PC-3 (cell line): ENCODE results near the gene SHLD1. TPM values are rescaled to one million over a fixed set of nuclear protein-coding genes. Genes with fewer than 3 reads are reported as not detected.

Experiments used
- ATAC-seq: fragments of 200-7000 bp; cut with Tn5 transposase; 2 replicates; pipeline ENCODE4 v1.9.1; 2020; ENCODE audit warnings: mild to moderate bottlenecking, moderate library complexity
- BruUV-seq: library from RNA; stranded (reverse); fragments of 400-500 nt; replicated peaks from 2 replicates; lab custom pipeline; 2021; lab: Mats Ljungman, UMichigan
- CTCF ChIA-PET: fragments of 300-600 bp; sonication (Branson Sonifier 250); formaldehyde crosslinking; loops from one replicate; lab custom pipeline; 2022; ENCODE audit warnings: antibody characterized with exemption; lab: Charles Lee
- POLR2A ChIA-PET: fragments of 300-600 bp; sonication (Branson Sonifier 250); formaldehyde crosslinking; loops from one replicate; lab custom pipeline; 2022; ENCODE audit warnings: antibody characterized with exemption; ENCODE audit not compliant: unreplicated experiment; lab: Charles Lee
- DNase-seq: peaks from one replicate; pipeline ENCODE4 v3.0.0-alpha.2; 2015
- H2AFZ ChIP-seq: fragments of 300-600 bp; sonication (generic); 2 replicates; pipeline ENCODE4 v1.6.0; 2016; ENCODE audit warnings: antibody characterized with exemption, low read length
- H3F3A ChIP-seq: fragments of 300-600 bp; sonication (generic); one replicate; pipeline ENCODE4 v1.6.0; 2017; ENCODE audit warnings: antibody characterized with exemption, low read length, control low read depth, mild to moderate bottlenecking; ENCODE audit not compliant: unreplicated experiment
- H3K27ac ChIP-seq: fragments of 300-600 bp; sonication (generic); 2 replicates; pipeline ENCODE4 v1.5.1; 2016; ENCODE audit warnings: mild to moderate bottlenecking, low read length
- H3K27me3 ChIP-seq: fragments of 300-600 bp; sonication (generic); 2 replicates; pipeline ENCODE4 v1.6.1; 2016; ENCODE audit warnings: low read length, mixed read lengths
- H3K36me3 ChIP-seq: fragments of 300-600 bp; sonication (generic); 2 replicates; pipeline ENCODE4 v1.6.1; 2016; ENCODE audit warnings: low read depth, mixed run types, low read length, mixed read lengths
- H3K4me1 ChIP-seq: fragments of 300-600 bp; sonication (generic); 2 replicates; pipeline ENCODE4 v1.5.1; 2016; ENCODE audit warnings: low read length; ENCODE audit not compliant: insufficient read depth
- H3K4me2 ChIP-seq: fragments of 300-600 bp; sonication (generic); 2 replicates; pipeline ENCODE4 v1.6.0; 2016; ENCODE audit warnings: low read length
- H3K4me3 ChIP-seq: fragments of 300-600 bp; sonication (generic); 2 replicates; pipeline ENCODE4 v1.5.1; 2016; ENCODE audit warnings: mild to moderate bottlenecking, low read length, mixed read lengths
- H3K79me2 ChIP-seq: fragments of 300-600 bp; sonication (generic); 2 replicates; pipeline ENCODE4 v1.6.1; 2017; ENCODE audit warnings: low read length, mixed read lengths
- H3K9ac ChIP-seq: fragments of 300-600 bp; sonication (generic); 2 replicates; pipeline ENCODE4 v1.6.0; 2016; ENCODE audit warnings: mild to moderate bottlenecking, low read length
- H3K9me2 ChIP-seq: fragments of 300-600 bp; sonication (generic); replicated peaks from 2 replicates; pipeline ENCODE4 v1.6.1; 2016; ENCODE audit warnings: mixed run types, low read length, mixed read lengths
- H3K9me3 ChIP-seq: fragments of 300-600 bp; sonication (generic); 2 replicates; pipeline ENCODE4 v1.6.1; 2016; ENCODE audit warnings: low read length, mixed read lengths
- H4K20me1 ChIP-seq: fragments of 300-600 bp; sonication (generic); 2 replicates; pipeline ENCODE4 v1.6.1; 2016; ENCODE audit warnings: low read length, mixed read lengths
- EZH2 ChIP-seq: fragments of 300-600 bp; sonication (generic); IDR thresholded peaks from one replicate; pipeline ENCODE4 v1.6.1; 2017; ENCODE audit warnings: antibody characterized with exemption, mild to moderate bottlenecking, low read length; ENCODE audit not compliant: unreplicated experiment
- EZH2phosphoT487 ChIP-seq: fragments of 300-600 bp; sonication (generic); IDR thresholded peaks from 2 replicates; pipeline ENCODE4 v1.6.1; 2018; ENCODE audit warnings: mild to moderate bottlenecking, antibody characterized with exemption, low read length, borderline replicate concordance
- intact Hi-C: fragments of 100-400 bp; cut with micrococcal nuclease; formaldehyde crosslinking; loops from 2 replicates; pipeline ENCODE4 v1.9.0; 2023
- total RNA-seq: library from RNA; depleted of rRNA; stranded (reverse); fragments of >200 nt; gene quantifications from 2 replicates; pipeline ENCODE4 v1.2.3, GENCODE V29; 2014
- TF ChIP-seq, protein P1 (sequence below): fragments of 300-600 bp; sonication (generic); conservative IDR thresholded peaks from 2 replicates; pipeline ENCODE4 v1.5.1; 2017; ENCODE audit warnings: antibody characterized with exemption, low read depth, mild to moderate bottlenecking, low read length

SHLD1 gene
- total RNA-seq, 1 experiment from 2014 or later, result 3.4 TPM

DNA sequence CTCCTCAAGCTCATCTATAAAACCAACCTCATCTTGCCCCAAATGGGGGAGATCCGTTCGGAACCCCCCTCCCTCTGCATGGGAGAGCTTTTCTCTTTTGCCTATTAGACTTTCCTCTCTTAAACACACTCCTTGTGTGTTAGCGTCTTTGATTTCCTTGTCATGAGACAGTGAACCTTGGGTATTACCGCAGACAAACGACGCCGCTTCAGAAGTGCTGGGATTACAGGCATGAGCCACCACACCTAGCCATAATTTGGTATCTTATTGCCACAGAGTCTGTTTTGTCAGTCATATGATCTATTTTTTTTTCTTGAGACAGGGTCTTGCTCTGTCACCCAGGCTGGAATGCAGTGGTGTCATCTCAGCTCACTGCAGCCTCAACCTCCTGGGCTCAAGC is 3.6 kb downstream of the SHLD1 start:
- ATAC-seq (no peak), DNase-seq (no peak)
- TF ChIP-seq EZH2, result no peak
- TF ChIP-seq, protein P1, sequence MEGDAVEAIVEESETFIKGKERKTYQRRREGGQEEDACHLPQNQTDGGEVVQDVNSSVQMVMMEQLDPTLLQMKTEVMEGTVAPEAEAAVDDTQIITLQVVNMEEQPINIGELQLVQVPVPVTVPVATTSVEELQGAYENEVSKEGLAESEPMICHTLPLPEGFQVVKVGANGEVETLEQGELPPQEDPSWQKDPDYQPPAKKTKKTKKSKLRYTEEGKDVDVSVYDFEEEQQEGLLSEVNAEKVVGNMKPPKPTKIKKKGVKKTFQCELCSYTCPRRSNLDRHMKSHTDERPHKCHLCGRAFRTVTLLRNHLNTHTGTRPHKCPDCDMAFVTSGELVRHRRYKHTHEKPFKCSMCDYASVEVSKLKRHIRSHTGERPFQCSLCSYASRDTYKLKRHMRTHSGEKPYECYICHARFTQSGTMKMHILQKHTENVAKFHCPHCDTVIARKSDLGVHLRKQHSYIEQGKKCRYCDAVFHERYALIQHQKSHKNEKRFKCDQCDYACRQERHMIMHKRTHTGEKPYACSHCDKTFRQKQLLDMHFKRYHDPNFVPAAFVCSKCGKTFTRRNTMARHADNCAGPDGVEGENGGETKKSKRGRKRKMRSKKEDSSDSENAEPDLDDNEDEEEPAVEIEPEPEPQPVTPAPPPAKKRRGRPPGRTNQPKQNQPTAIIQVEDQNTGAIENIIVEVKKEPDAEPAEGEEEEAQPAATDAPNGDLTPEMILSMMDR, result no peak
- TF ChIP-seq EZH2phosphoT487, result no peak
- no peaks in the 10 kb centered on the region for H3K9me2 ChIP-seq
- peaks cover 12% of the 10 kb centered on the region for H3K4me1 ChIP-seq
- H3K9me3 ChIP-seq, result no peaks in the 10 kb centered on the region; the same call in 1 of the 2 replicates
- 0 out of 2 replicates have a peak, but pooled peaks cover 4% of the 10 kb centered on the region for H3K79me2 ChIP-seq
- no peaks in the 10 kb centered on the region for H4K20me1 ChIP-seq
- ChIA-PET CTCF (no interaction called here), POLR2A (no interaction called here)
- H3K27ac ChIP-seq, result no peak overlapping the region
- H3K36me3 ChIP-seq, result no peaks in the 10 kb centered on the region
- no peak overlapping the region for H3K4me2 ChIP-seq
- intact Hi-C loops, result no loop called here
- no peak overlapping the region for H3K9ac ChIP-seq
- no peak overlapping the region for H3K4me3 ChIP-seq
- H2AFZ ChIP-seq, result no peak overlapping the region
- no TSS peak for BruUV-seq
- H3F3A ChIP-seq, result no peaks in the 10 kb centered on the region
- no peaks in the 10 kb centered on the region for H3K27me3 ChIP-seq

DNA sequence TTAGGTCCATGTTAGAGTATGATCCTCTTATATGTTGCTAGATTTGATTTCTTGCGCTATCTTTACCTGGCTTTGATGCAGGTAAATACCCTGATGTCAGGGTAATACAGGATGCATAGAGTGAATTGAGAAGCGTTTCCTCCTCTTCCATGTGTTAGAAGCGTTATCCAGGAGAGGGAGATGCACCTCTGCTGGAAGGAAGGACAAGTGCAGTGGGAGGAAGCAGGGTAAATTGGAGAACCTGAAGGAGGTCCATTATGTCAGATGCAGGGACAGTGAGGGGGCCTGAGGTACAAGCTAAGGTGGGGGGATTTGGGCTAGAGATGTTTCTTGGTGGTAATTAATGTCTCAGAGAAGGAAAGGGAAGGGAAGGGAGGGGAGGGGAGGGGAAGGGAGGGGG is 7.7 kb downstream of the SHLD1 start:
- Histone ChIP-seq H3K4me2 (no peak overlapping the region), H3K9me2 (no peaks in the 10 kb centered on the region), H3K4me3 (no peak overlapping the region), H3K9ac (no peak overlapping the region), H3K4me1 (no peaks in the 10 kb centered on the region), H3K79me2 (no peaks in the 10 kb centered on the region), H3K36me3 (no peaks in the 10 kb centered on the region), H3F3A (no peaks in the 10 kb centered on the region), H3K27me3 (no peaks in the 10 kb centered on the region), H2AFZ (no peak overlapping the region), H4K20me1 (no peaks in the 10 kb centered on the region), H3K27ac (no peak overlapping the region), H3K9me3 (no peaks in the 10 kb centered on the region; the same call in 1 of the 2 replicates)
- ChIA-PET CTCF (no interaction called here), POLR2A (no interaction called here)
- no peak for ATAC-seq
- DNase-seq, result no peak
- BruUV-seq, result no TSS peak
- TF ChIP-seq, protein P1, result no peak
- TF ChIP-seq EZH2 (no peak), EZH2phosphoT487 (no peak)
- intact Hi-C loops, result no loop called here

DNA sequence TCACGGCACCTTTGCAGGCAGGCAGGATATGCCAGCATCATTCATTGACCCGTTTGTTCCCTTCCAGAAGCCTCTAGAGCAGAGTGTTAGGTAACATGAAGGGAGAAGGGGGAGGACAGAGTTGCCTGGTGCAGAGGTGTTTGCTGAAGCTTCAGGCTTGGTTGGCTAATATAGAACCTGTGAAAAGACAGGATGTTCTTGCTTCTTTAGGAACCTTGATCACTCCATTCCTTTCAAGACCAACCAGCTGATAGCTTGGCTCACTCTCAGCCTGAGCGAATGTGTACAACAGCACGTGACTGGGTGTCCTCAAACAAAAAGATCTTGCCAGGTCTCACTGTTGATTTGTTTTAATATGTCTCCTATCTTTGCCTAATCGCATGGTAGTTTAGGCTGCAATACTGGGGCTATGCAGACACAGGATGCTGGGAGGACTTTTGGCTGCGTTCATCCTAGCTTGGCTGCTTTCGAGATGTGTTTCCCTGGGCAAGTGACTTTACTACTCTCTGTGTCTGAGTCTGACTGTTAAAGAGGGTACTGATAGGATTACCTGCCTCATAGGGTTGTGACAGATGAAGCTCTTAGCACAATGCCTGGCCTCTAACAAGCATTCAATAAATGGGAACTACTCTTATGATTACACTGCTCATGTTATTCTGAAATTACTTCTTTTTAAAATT is 16.0 kb downstream of the SHLD1 start:
- Histone ChIP-seq H3K4me2 (no peak overlapping the region), H3K4me1 (0 out of 2 replicates have a peak, but pooled peaks cover 5% of the 10 kb centered on the region), H2AFZ (no peak overlapping the region), H3K9me2 (no peaks in the 10 kb centered on the region), H3K9me3 (no peaks in the 10 kb centered on the region), H3K27me3 (no peaks in the 10 kb centered on the region), H3K79me2 (no peaks in the 10 kb centered on the region), H4K20me1 (no peaks in the 10 kb centered on the region), H3K4me3 (no peak overlapping the region), H3F3A (no peaks in the 10 kb centered on the region), H3K36me3 (no peaks in the 10 kb centered on the region), H3K27ac (no peak overlapping the region), H3K9ac (no peak overlapping the region)
- ChIA-PET POLR2A (no interaction called here), CTCF (no interaction called here)
- no peak for DNase-seq
- TF ChIP-seq EZH2phosphoT487, result no peak
- no peak for TF ChIP-seq EZH2
- TF ChIP-seq, protein P1, result no peak
- no peak for ATAC-seq
- BruUV-seq, result no TSS peak
- intact Hi-C loops, result no loop called here
